ENCODE results near the gene DNAI7.

GRCh38 chr12:25126746-25127145 is 68.2 kb downstream of the DNAI7 start:
- TF ChIP-seq, protein P1, sequence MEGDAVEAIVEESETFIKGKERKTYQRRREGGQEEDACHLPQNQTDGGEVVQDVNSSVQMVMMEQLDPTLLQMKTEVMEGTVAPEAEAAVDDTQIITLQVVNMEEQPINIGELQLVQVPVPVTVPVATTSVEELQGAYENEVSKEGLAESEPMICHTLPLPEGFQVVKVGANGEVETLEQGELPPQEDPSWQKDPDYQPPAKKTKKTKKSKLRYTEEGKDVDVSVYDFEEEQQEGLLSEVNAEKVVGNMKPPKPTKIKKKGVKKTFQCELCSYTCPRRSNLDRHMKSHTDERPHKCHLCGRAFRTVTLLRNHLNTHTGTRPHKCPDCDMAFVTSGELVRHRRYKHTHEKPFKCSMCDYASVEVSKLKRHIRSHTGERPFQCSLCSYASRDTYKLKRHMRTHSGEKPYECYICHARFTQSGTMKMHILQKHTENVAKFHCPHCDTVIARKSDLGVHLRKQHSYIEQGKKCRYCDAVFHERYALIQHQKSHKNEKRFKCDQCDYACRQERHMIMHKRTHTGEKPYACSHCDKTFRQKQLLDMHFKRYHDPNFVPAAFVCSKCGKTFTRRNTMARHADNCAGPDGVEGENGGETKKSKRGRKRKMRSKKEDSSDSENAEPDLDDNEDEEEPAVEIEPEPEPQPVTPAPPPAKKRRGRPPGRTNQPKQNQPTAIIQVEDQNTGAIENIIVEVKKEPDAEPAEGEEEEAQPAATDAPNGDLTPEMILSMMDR (conservative IDR thresholded peaks at IDR 0.05) = no peak
- TF ChIP-seq ZFX (IDR thresholded peaks at IDR 0.05) = no peak

Measured in C4-2B (cell line).